ENCODE results near the gene FOXN3. TPM values are rescaled to one million over a fixed set of nuclear protein-coding genes. Genes with fewer than 3 reads are reported as not detected.
A peak's percentile ranks its signal among the peaks of the same experiment; 100 is the strongest.

The FOXN3 gene
- total RNA-seq, 2 experiments from 2014 or later = 124 to 127 TPM

DNA sequence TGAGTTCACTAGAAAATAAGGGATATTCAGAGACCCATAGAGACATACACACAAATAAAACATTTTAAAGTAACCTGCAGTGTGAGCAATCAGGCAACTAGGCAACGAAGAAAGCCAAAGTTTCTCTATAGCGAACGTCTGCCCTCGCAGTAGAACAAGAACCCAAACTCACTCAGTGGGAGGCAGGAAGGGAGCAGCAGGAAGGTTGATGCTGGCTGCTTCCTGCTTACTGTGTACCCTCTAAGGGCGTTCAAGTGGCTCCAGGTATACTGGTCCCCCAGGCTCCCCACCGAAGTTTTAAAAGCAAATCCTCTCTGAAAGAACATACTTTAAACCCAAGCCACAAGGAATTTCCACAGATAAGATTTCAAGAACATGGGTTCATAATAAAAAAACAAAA is 249.3 kb downstream of the FOXN3 start:
- CTCF ChIA-PET = interaction anchor here (0.6 kb wide), 1 partner anchor 13 kb away, joined by 3 read pairs; no protein-coding TSS in a partner anchor
- no peak overlapping the region for H3K4me3 Mint-ChIP-seq
- no peak overlapping the region for H3K27ac Mint-ChIP-seq
- Histone ChIP-seq H3K4me1 (ENCODE audit: insufficient read depth, low read length) (no peaks in the 10 kb centered on the region), H3K27me3 (ENCODE audit: control insufficient read depth in 1 of 2, insufficient read depth in 2 of 2, low read length in 2 of 2) (no peaks in the 10 kb centered on the region), H3K9me3 (ENCODE audit: control insufficient read depth in 1 of 2, insufficient read depth in 1 of 2, low read length in 2 of 2) (peaks cover 7 to 12% of the 10 kb centered on the region in 2 experiments), H3K4me3 (ENCODE audit: low read length) (no peak overlapping the region), H3K27ac (ENCODE audit: low read depth in 1 of 2, low read length in 2 of 2) (no peak overlapping the region), H3K36me3 (ENCODE audit: insufficient read depth, low read length) (peaks cover 17% of the 10 kb centered on the region)
- H3K9me3 Mint-ChIP-seq = no peaks in the 10 kb centered on the region
- intact Hi-C loops (cut with DNase I, micrococcal nuclease) = no loop called here
- no peaks in the 10 kb centered on the region for H3K27me3 Mint-ChIP-seq
- POLR2A ChIA-PET = no interaction called here
- DNase-seq (no peak), ATAC-seq (ENCODE audit: poor library complexity) (no peak)
- H3K4me1 Mint-ChIP-seq (ENCODE audit: low read depth) = peaks cover 33% of the 10 kb centered on the region
- H3K36me3 Mint-ChIP-seq (ENCODE audit: low read depth) = peaks cover 81% of the 10 kb centered on the region
- TF ChIP-seq, protein P1, sequence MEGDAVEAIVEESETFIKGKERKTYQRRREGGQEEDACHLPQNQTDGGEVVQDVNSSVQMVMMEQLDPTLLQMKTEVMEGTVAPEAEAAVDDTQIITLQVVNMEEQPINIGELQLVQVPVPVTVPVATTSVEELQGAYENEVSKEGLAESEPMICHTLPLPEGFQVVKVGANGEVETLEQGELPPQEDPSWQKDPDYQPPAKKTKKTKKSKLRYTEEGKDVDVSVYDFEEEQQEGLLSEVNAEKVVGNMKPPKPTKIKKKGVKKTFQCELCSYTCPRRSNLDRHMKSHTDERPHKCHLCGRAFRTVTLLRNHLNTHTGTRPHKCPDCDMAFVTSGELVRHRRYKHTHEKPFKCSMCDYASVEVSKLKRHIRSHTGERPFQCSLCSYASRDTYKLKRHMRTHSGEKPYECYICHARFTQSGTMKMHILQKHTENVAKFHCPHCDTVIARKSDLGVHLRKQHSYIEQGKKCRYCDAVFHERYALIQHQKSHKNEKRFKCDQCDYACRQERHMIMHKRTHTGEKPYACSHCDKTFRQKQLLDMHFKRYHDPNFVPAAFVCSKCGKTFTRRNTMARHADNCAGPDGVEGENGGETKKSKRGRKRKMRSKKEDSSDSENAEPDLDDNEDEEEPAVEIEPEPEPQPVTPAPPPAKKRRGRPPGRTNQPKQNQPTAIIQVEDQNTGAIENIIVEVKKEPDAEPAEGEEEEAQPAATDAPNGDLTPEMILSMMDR (IDR thresholded peaks at IDR 0.05) = no peak

DNA sequence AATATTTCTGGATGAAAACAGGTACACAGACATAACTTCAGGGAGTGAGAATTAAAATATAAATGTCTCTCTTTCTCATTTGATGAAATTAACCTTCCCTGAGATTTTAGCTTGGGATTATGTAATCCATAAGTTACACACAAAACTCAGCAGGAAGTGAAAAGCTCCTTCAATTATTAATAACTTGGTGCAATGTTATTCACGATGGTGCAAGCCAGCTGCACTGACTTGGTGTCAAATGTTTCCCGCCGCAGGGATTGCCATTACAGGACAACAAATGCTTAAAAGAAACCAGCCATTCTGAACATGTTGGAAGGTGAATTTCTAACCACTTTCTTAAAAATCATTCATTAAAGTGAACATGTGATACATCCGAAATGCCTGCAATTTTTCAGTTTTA is 250.4 kb downstream of the FOXN3 start:
- TF ChIP-seq, protein P1 (IDR thresholded peaks at IDR 0.05) = no peak
- ATAC-seq (ENCODE audit: poor library complexity) = no peak
- peaks cover 25% of the 10 kb centered on the region for H3K36me3 ChIP-seq (ENCODE audit: insufficient read depth, low read length)
- H3K27ac ChIP-seq (ENCODE audit: low read depth in 1 of 2, low read length in 2 of 2) = no peak overlapping the region
- H3K4me3 ChIP-seq (ENCODE audit: low read length) = no peak overlapping the region
- no peak for DNase-seq
- no peaks in the 10 kb centered on the region for H3K4me1 ChIP-seq (ENCODE audit: insufficient read depth, low read length)
- intact Hi-C loops (cut with DNase I, micrococcal nuclease) = no loop called here
- peaks cover 2 to 3% of the 10 kb centered on the region in 2 experiments for H3K9me3 ChIP-seq (ENCODE audit: control insufficient read depth in 1 of 2, insufficient read depth in 1 of 2, low read length in 2 of 2)
- Mint-ChIP-seq H3K36me3 (ENCODE audit: low read depth) (peaks cover 81% of the 10 kb centered on the region), H3K4me3 (no peak overlapping the region), H3K27me3 (no peaks in the 10 kb centered on the region), H3K27ac (no peak overlapping the region), H3K4me1 (ENCODE audit: low read depth) (peaks cover 33% of the 10 kb centered on the region), H3K9me3 (no peaks in the 10 kb centered on the region)
- ChIA-PET POLR2A (no interaction called here), CTCF (no interaction called here)
- no peaks in the 10 kb centered on the region for H3K27me3 ChIP-seq (ENCODE audit: control insufficient read depth in 1 of 2, insufficient read depth in 2 of 2, low read length in 2 of 2)

DNA sequence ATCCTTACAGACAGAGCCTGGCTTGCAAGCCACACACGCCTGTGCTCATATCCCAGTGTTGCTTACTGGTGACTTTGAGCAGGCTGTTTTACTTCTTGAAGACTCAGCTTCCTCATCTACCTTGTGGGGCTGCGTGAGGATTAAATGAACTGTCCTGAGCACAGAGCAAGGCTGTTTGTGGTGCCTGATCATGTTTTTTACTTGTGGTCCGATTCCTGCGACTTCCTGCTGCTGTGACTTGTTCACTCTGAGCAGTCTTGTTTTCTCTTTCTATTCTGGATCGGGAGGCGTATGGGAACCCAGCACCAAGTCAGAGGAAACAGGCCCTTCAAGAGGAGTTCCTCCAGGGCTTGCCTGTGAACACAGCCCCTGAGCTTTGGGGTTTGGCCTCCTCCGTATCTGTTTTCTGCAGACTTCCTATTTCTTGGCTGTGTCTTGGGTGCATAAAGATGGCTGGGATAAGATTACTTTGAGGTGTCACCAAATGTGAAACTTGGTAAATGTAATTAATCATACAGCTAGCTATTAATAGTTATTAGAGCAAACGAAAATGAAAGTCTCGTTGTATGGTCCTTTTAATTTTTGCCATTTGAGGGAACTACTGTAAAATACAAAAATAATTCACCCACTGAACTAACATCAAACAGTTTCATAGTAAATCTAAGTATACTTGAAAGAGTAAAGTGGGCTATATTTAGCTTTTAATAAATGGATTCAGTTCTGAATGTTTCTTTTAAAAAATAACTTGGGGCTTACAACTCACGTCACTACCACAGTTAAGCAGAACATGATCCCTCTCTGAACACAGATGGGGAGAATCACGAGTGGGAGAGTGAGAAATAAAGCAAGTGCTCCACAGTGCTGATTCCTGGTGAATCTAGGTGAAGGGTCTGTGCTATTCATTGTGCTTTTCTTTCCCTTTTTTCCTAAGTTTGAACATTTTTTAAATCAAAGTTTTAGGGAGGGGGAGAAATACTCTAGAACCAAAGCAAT is 251.5 kb downstream of the FOXN3 start:
- DNase-seq (peak in 2 of 14 experiments; percentile 13 to 28), ATAC-seq (ENCODE audit: poor library complexity) (no peak)
- Histone ChIP-seq H3K27me3 (ENCODE audit: control insufficient read depth in 1 of 2, insufficient read depth in 2 of 2, low read length in 2 of 2) (no peaks in the 10 kb centered on the region), H3K4me3 (ENCODE audit: low read length) (no peak overlapping the region), H3K27ac (ENCODE audit: low read depth in 1 of 2, low read length in 2 of 2) (no peak overlapping the region), H3K4me1 (ENCODE audit: insufficient read depth, low read length) (no peaks in the 10 kb centered on the region), H3K36me3 (ENCODE audit: insufficient read depth, low read length) (peaks cover 32% of the 10 kb centered on the region), H3K9me3 (ENCODE audit: control insufficient read depth in 1 of 2, insufficient read depth in 1 of 2, low read length in 2 of 2) (peaks cover 0 to 3% of the 10 kb centered on the region in 2 experiments)
- TF ChIP-seq, protein P1 (IDR thresholded peaks at IDR 0.05) = no peak
- H3K27me3 Mint-ChIP-seq = no peaks in the 10 kb centered on the region
- no peak overlapping the region for H3K4me3 Mint-ChIP-seq
- ChIA-PET POLR2A (no interaction called here), CTCF (no interaction called here)
- intact Hi-C loops (cut with DNase I, micrococcal nuclease) = no loop called here
- peaks cover 33% of the 10 kb centered on the region for H3K4me1 Mint-ChIP-seq (ENCODE audit: low read depth)
- H3K27ac Mint-ChIP-seq = peak overlapping the region; percentile 76
- peaks cover 81% of the 10 kb centered on the region for H3K36me3 Mint-ChIP-seq (ENCODE audit: low read depth)
- H3K9me3 Mint-ChIP-seq = no peaks in the 10 kb centered on the region
